T-helper 2 cell treated with Interferon-gamma antibody and Interleukin-4, amounts not matched to agents 100 ng/mL and 5 ng/mL, for 36 hours (primary cell): ENCODE data around the gene CD274. TPM values are rescaled to one million over a fixed set of nuclear protein-coding genes. Genes with fewer than 3 reads are reported as not detected.
"Not testable (repeated sequence)": the region's sequence is repeated elsewhere in the genome, so short reads cannot be mapped to it uniquely, and the experiment has no call there.

Source experiments
- intact Hi-C: fragments of 100-400 bp; cut with micrococcal nuclease; formaldehyde crosslinking; loops from one replicate; pipeline ENCODE4 v1.15.1; 2023
- total RNA-seq: library from RNA; stranded (reverse); gene quantifications from 2 replicates; pipeline ENCODE4 v1.2.3, GENCODE V29; 2022

CD274 gene
- total RNA-seq, 1 donor from 2014 or later: 12.7 TPM

DNA sequence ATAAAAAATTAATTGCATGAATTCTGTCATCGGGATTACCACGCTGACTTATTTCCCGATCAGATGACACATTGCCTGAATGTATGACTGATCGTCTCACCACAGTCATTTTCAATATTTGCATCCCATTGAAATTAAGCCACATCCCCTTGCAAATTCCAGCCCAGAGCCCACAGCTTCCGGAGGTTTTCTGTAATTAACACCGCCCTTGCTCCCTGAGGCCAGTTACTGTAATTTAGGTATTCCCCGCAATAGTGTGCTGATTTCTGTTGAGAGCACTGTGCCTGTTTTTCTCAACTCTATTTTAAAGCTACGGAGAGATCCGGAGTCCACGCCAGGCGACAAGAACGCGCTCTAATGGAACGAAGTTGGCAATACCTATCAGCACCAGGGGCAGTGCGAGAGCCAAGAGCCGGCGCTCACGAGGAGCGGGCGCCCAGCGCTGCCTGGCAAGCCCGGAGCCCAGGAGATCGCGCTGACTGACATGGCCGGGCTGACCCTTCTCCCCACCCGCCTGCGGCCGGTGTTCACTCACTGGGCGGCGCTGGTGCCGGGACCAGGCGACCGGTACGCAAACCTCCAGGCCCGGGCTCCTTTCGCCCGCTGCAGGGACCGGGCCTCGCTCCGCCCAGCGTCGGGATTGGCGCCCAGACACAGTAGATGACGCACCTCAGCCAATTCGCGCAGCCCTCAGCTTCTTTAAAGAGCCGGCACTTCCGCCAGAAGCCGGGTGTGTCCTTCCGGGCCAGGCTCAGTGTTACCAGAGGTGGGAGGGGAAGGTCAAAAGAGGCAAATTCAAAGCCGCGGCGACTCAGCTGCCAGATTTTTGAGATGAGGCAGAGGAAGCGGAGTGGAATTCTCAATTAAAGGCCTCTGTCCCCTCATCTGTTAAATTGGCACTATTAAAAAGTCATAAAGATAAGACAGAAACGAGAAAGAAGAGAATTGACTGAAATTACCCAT lies 12.8 kb upstream of the CD274 start, which contains the start of gene PLGRKT:
Gene PLGRKT, minus strand, starts transcription at position 672 of the 963 bp plus-strand sequence. CDS start 5,948 bp downstream, outside the sequence.
- intact Hi-C loops: loop anchor here (1.0 to 5.0 kb wide), 10 partner anchors 13 to 975 kb away; partner anchors contain the start of genes AK3, CD274, JAK2 and RCL1

DNA sequence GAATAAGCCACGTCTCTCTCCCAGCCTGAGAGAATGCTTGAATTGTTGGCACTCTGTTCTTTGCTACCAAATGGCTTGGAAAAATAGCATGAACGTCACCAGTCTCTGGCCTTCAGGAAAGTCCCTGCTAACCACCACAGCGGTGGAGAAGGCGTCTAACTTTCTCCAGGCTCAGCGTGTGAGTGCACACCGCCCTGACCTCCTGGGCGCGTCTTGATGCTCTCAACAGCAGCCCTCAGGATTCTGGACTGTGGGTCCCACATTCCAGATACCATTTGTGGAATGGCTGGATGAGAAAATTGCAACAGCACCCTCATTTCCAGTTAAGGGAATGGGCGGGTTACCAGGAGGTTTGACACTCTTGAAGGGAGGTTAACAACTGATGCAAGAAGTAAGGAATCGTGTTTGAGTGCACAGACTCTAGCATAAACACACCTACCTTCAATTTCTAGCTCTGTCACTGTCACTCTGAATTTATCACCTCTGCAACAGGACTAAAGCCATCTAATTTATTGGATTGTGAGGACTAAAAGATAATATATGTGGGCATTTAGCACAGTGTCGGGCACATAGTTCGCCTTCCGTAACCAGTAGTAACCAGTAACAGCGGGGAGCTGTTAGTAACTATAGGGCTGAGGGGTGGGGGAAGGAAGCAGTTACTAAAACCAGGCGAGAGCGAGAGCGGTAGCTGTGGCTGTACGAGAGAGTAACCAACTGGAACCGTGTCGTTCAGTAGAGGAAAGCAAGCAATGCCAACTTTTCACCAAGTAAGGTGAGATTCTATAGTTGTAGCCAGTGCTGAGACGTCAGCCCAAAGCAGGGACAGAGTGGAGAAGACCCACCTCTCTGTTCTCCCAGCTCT lies 11.8 kb upstream of the CD274 start:
- intact Hi-C loops: loop anchor here (5.0 kb wide), 6 partner anchors 404 to 974 kb away; partner anchors contain the start of genes AK3, JAK2 and UHRF2

DNA sequence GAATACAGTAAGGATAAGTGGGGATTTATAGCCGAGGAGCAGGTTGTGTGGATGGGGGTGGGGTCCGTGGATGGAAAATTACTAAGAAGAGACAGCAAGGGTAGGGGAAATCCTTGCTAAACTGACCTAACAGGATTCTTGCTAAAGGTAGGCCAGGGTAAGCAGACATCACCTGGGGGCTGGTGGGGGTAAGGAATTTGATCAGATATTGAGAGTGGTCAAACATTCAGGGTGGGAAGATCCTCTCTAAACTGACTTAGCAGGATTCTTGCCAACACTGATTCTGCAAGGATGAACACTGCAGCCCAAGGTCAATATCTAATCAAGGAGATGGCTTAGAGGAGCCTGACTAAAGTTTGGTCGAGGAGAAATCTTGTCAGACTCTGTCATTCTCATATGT lies 9.9 kb upstream of the CD274 start:
- intact Hi-C loops: no loop called here

DNA sequence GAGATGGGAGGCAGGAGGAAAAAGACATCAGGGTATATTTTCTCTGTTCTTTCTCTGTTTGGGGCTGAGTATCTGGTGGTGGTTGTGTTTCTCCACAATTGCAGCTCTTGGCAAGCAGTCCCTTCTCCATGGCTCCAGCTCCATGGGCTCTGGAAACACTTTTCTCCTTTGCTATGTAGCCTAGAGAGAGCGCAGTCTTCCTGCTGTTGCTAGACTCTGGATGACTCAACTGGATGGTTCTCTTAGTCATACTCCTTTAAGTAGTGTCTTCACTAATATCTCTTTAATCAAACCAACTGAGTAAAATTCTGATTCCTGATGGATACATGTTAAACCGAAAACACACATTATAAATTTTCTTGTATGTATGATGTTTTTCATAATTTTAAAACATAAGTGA lies 9.3 kb upstream of the CD274 start:
- intact Hi-C loops: no loop called here

DNA sequence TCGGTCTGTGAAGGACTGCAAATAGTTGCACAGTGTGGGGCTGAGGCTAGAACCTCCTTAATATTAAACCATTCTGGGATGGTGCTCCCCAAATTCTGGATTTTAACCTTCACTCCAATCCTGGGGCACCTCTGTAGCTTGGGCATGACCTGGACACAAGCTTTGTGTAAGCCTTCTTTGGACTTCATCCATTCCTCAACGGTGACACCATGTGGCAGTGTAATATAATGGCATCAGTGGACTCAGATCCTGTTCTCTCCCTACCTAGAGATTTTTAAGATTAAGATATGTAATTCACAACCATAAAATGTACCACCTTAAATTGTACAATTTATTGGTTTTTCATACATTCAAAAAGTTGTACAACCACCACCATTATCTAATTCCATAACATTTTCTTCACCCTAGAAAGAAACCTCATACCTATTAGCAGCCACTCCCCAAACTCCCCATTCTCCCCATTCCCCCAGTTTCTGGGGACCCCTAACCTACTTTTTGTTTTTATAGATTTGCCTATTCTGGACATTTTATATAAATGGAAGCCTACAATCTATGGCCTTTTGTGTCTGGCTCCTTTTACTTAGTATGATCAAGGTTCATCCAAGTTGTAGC lies 7.8 kb upstream of the CD274 start:
- intact Hi-C loops: loop anchor here (2.0 kb wide), 1 partner anchor 148 kb away; no protein-coding TSS in a partner anchor

DNA sequence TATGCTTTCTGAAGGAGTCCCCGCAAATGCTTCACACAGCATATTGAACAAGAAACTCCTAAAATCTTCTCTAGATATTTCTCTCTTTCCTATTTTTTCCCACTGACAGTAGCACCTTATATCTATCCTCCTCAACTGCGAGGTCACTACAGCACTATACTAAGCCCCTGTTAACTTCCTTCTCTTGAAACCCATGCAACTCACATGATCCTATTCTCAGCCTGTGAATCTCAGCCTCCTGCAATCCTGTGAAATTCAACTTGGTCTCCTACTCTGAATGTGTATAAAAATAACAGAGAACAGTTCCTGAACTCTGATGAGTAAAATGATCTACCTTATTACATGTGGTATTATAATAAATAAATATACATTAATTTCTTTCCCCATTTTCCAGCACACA lies 6.5 kb upstream of the CD274 start:
- intact Hi-C loops: loop anchor here (2.0 kb wide), 1 partner anchor 147 kb away; no protein-coding TSS in a partner anchor

DNA sequence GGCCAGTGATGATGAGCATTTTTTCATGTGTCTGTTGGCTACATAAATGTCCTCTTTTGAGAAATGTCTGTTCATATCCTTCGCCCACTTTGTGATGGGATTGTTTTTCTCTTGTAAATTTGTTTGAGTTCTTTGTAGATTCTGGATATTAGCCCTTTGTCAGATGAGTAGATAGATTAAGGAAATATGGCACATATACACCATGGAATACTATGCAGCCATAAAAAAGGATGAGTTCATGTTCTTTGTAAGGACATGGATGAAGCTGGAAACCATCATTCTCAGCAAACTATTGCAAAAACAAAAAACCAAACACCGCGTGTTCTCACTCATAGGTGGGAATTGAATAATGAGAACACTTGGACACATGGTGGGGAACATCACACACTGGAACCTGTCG lies 5.2 kb upstream of the CD274 start:
- intact Hi-C loops: not testable (repeated sequence)

DNA sequence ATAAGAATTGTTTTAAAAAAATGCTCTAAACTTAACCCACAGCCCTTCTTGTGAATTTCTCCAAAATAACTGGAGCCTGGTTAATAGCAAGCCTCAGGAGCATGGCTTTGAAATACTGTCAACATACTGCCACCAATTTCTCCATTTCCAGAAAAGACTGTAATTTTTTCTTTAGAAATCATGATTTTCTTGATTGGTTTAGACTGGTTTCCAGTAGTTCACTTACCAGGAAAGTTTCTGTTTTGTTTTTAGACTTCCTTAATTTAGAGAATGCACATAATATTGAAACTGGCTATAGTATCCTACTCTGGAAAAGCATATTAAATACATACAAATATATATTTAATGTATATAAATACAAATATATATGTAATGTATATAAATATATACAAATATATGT lies 4.5 kb upstream of the CD274 start:
- intact Hi-C loops: no loop called here

DNA sequence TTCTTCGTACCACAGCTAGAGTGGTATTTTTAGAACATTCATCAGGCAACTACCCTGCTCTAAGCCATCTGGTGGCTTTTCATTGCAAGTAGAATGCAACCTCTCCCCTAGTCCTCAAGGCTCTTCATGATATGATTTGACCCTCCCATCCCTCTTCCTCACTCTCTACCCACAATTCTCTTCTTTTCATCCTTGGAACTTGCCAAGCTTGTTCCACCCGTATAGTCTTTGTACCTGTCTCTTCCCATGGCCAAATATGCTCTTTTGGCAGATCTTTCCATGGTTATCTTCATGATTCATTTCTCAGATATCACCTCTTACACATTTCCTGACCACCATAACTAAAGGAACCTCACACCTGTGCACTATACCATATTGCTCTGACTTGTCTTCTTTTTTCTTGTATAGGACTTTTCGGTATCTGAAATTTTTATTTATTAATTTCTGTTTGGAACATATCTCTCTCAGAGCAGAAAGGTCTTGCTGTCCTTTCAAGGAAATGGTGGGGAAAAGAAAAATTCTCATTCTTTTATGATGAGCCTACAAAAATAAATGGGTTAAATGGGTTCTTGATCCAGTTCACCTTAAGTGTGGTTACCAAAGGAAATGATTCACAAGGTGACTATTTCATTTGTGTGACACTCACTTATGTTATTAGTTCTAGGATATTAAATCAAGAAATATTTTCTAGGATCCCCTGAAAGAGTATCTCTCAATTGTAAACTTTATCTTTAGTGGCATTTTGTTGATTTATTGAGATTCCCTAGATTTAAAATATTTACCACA lies 3.7 kb upstream of the CD274 start:
- intact Hi-C loops: no loop called here

DNA sequence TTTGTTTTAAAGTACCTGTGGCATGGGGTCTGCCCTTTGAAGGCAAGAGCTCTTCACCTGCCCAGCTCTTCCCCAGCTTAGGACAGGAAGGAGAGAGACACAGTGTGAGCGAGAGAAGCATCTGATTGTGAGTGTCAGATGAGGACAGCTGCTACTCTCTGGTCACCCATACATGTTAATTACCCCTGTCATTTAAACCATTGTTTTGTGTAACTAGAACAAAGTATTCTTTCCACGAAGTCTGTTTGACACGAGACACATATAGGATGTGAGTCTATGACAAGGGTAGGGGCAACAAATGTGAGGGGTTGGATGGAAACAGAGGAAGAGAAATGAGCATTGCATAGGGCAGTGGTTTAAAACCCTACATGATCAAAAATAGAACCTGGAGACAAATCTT lies 3.0 kb upstream of the CD274 start:
- intact Hi-C loops: no loop called here

DNA sequence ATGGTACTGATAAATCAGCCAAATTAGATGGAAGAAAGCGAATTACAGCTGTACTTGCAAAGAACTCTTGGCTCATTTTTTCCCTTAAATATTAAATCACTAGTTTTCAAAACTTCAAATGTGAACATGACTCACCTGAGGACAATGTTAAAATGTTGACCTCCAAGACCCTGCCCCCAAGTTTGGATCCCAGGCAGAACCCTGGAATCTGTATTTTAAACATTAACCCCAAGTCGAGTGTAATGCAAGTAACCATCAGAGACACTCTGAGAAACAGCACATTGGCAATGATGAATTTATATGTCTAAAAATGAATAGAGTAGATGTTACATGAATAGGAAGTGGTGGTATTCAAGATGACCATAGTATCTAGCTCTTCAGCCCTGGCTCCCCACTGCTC lies 2.3 kb upstream of the CD274 start:
- intact Hi-C loops: no loop called here

DNA sequence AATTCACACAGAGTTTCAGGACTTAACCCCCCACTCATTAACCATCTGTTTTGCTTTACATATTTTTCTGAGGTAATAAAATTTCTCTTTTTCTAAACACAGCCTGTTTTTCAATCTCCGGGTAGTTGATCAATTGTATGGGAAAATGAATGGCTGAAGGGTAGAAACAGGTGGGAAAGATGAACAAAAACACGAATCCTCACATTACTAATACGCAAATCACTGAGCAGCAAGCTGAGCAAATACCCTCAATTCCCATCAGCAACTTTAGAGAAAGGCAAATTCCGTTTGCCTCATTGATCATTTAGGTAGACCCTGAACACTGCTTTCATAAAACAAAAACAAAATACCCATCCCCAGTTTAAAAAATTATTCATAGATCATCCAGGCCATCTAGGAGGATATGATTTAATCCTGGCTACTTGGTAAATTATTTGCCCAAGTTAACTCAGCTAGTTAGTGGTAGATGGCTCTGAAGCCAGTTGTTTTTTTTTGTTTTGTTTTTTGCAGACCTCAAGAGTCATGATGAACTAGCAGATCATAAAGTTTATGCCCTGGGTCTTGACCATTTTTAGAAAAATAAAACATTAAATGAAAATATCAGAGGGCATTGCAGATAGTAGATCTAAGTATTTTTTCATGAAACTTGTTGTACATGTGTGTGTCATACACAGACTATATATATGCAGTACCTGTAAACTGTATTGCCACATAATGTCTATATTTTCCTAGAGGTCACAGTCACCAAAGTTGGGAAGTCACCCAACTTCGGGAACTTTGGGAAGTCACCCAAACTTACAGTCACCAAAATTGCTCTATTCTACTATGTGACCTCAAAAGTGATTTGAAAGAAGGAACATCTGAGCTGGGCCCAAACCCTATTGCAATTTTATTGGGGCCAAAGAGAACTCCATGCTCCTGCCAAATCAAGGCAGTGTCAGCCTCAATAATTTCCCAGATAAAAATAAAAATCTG lies 1.6 kb upstream of the CD274 start:
- intact Hi-C loops: no loop called here

DNA sequence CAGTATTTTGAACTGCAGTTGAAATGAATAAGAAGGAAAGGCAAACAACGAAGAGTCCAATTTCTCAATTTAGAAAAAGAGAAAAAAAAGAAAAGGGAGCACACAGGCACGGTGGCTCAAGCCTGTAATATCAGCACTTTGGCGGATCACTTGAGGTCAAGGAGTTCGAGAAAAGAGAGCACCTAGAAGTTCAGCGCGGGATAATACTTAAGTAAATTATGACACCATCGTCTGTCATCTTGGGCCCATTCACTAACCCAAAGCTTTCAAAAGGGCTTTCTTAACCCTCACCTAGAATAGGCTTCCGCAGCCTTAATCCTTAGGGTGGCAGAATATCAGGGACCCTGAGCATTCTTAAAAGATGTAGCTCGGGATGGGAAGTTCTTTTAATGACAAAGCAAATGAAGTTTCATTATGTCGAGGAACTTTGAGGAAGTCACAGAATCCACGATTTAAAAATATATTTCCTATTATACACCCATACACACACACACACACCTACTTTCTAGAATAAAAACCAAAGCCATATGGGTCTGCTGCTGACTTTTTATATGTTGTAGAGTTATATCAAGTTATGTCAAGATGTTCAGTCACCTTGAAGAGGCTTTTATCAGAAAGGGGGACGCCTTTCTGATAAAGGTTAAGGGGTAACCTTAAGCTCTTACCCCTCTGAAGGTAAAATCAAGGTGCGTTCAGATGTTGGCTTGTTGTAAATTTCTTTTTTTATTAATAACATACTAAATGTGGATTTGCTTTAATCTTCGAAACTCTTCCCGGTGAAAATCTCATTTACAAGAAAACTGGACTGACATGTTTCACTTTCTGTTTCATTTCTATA lies 602 bp upstream of the CD274 start:
- intact Hi-C loops: loop anchor here (1.0 to 5.0 kb wide), 8 partner anchors 12 to 1922 kb away; partner anchors contain the start of genes PDCD1LG2, PLGRKT, RFX3 and UHRF2

DNA sequence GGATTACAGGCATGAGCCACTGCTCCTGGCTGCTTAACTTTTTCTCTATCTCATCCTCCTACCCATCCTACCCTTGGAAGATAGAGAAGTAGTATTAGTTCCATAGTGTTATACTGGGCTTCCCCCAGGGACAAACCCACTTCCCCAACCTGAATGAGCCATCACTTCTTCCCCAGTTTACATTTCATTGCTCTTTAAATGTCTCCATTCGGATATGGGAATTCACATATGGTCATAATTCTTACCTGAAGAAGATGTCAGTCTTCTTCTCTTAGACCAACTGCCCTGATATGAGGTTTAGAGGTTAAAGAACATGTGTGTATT lies 1.9 kb downstream of the CD274 start:
- intact Hi-C loops: loop anchor here (5.0 kb wide), 4 partner anchors 390 to 1925 kb away; partner anchors contain the start of genes RFX3 and UHRF2

DNA sequence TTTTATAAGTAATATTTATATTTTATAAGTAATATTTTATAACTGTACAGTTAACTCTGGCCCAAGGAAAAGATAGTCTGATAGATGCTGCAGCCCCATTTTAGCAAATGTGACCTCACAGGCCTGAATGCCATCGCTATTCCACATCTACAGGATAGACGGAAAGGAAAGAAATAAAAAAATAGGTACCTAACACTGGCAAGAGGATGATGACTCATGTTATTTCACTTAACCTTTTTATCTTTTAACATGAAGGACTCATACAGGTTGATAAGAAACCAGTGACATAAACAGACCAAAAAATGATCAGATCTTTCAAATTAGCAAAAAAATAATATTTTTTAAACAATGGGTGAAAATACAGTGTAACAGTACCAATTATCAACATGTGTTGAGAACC lies 2.7 kb downstream of the CD274 start:
- intact Hi-C loops: loop anchor here (5.0 kb wide), 4 partner anchors 389 to 1926 kb away; partner anchors contain the start of genes RFX3 and UHRF2

DNA sequence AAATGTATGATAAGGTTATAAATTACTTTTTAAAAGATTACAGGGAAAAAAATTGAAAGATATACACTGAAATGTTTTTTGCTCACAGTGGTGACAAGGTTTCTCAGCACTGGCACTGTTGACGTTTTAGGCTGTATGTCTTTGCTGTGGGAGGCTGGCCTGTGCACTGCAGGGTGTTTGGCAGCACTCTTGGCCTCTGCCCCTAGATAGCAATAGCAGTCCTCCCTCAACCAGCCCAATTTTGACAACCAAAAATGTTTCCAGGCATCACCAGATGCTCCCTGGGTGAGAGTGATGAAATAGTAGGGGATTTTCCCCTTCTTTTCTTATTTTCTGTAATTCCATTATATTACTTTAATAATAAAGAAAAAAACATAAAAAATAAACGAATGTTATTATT lies 3.3 kb downstream of the CD274 start:
- intact Hi-C loops: loop anchor here (5.0 kb wide), 4 partner anchors 389 to 1926 kb away; partner anchors contain the start of genes RFX3 and UHRF2

DNA sequence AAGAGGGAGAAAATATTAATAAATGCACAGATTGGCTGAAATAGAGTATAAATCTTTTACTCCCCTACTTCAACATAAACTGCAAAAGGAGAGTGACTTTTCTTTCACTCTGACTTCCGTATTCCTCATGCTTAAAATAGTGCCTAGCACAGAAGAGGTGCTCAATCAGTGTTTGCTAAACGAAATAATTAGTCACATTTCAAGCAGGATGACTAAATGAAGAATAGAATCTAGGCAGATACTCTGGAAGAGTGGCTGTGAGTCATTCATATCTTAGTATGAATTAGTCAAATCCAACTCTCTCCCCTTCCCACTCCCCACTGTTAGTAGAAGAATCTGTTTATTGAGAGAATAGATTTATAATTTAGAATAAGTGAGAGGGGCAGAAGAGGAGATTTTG lies 4.8 kb downstream of the CD274 start:
- intact Hi-C loops: no loop called here

DNA sequence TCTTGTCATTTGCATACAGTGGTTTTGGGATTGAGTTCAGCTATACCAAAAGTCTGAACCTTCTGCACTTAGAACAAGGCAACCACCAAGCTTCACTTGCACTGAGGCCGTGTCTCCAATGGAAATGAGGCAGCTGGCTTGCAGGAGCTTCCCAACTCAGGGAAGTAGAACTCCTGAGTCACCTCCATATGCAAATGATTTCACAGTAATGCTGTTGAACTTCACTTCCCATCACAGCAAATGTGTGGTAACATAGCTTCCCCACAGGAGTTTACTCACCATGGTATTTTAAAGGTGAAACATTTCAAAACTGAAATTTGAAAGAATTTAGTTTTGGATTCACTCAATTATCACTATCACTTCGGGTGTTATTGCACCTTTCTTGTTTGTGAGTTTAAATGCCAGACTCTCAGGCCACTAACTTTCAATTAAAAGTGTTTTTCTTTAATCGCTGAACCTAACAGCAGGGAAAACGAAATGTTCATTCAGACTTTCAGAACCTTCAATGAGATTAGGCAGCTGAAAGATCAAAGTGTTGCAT lies 9.0 kb downstream of the CD274 start:
- intact Hi-C loops: no loop called here
